Left lung (tissue), 10 donors: ENCODE results near the gene SLC9A1. TPM values are rescaled to one million over a fixed set of nuclear protein-coding genes. Genes with fewer than 3 reads are reported as not detected.
A peak's percentile ranks its signal among the peaks of the same experiment; 100 is the strongest.

Experiments used
- ATAC-seq: fragments of 200-7000 bp; cut with Tn5 transposase; one replicate; pipeline ENCODE4 v1.9.1; 2020; ENCODE audit warnings: moderate library complexity
- DNase-seq, 4 donors: peaks; one replicate each; pipeline ENCODE4 v3.0.0-alpha.2; 2013 to 2020
- H3K27ac ChIP-seq, 2 donors: fragments of 200-600 bp; sonication (generic) in 1 of 2; one replicate each; pipeline versions ENCODE4 v1.5.0 to v1.8.0; 2020 to 2021
- H3K27me3 ChIP-seq, 2 donors: fragments of 200-600 bp; sonication (generic) in 1 of 2; one replicate each; pipeline versions ENCODE4 v1.5.0 to v1.8.0; 2020 to 2021
- H3K36me3 ChIP-seq, 2 donors: fragments of 200-600 bp; sonication (generic) in 1 of 2; one replicate each; pipeline versions ENCODE4 v1.5.0 to v1.8.0; 2020 to 2021
- H3K4me1 ChIP-seq, 2 donors: fragments of 200-600 bp; one replicate each; pipeline ENCODE4 v1.8.0; 2021
- H3K4me3 ChIP-seq, 2 donors: fragments of 200-600 bp; sonication (generic) in 1 of 2; one replicate each; pipeline versions ENCODE4 v1.5.0 to v1.8.0; 2020 to 2021; ENCODE audit warnings: mild to moderate bottlenecking in 1 of 2
- H3K9me3 ChIP-seq, 2 donors: fragments of 200-600 bp; sonication (generic) in 1 of 2; one replicate each; pipeline versions ENCODE4 v1.5.0 to v1.8.0; 2020 to 2021
- CTCF ChIP-seq, 2 donors: fragments of 200-600 bp; sonication (generic) in 1 of 2; IDR thresholded peaks; one replicate each; pipeline versions ENCODE4 v1.5.0 to v1.8.0; 2021; ENCODE audit warnings: antibody characterized with exemption in 2 of 2
- intact Hi-C, 2 donors: fragments of 100-400 bp; cut with DNase I; formaldehyde crosslinking; loops; one replicate each; pipeline versions ENCODE4 v1.11.2 to v1.14.2; 2022
- polyA plus RNA-seq, 6 donors: library from polyadenylated mRNA; unstranded; fragments of 120-200 nt; gene quantifications; one replicate each; pipeline ENCODE4 v1.2.1, GENCODE V29; 2013; ENCODE audit not compliant: insufficient read length in 6 of 6
- total RNA-seq, 2 donors: library from RNA; stranded (reverse); fragmentation: NEBNext Ultra II Directional; extraction: Animal tissue kit (Norgen Biotek cat#: 25700); gene quantifications; one replicate each; pipeline ENCODE4 v1.2.1, GENCODE V29; 2021
- donor health status: DM: no; HTN: yes; CAD: no.
- donor health status: DM: no; HTN: no; CAD: no.

The SLC9A1 gene
- total and polyA plus RNA-seq, 8 donors: 16.0 to 63.8 (median 20.4) TPM

- Histone ChIP-seq H3K4me1 (peaks cover 0 to 4% of the 10 kb centered on the region in 2 donors), H3K4me3 (no peak overlapping the region), H3K27ac (no peak overlapping the region), H3K27me3 (no peaks in the 10 kb centered on the region), H3K9me3 (no peaks in the 10 kb centered on the region), H3K36me3 (no peaks in the 10 kb centered on the region)
- DNase-seq (no peak), ATAC-seq (no peak)
- intact Hi-C loops: no loop called here
- no peak for TF ChIP-seq CTCF (IDR thresholded peaks at IDR 0.05)
Observed at GRCh38 chr1:27166929-27167328, 12.0 kb upstream of the SLC9A1 start.

GRCh38 chr1:27166351-27166802, 11.5 kb upstream of the SLC9A1 start:
- intact Hi-C loops: no loop called here
- H3K36me3 ChIP-seq: no peaks in the 10 kb centered on the region
- no peaks in the 10 kb centered on the region for H3K9me3 ChIP-seq
- H3K27ac ChIP-seq: no peak overlapping the region
- ATAC-seq: no peak
- H3K4me1 ChIP-seq: peaks cover 0 to 10% of the 10 kb centered on the region in 2 donors
- DNase-seq: no peak
- H3K27me3 ChIP-seq: no peaks in the 10 kb centered on the region
- H3K4me3 ChIP-seq: no peak overlapping the region
- TF ChIP-seq CTCF (IDR thresholded peaks at IDR 0.05): no peak

GRCh38 chr1:27163093-27163492, 8.2 kb upstream of the SLC9A1 start:
- no peak for TF ChIP-seq CTCF (IDR thresholded peaks at IDR 0.05)
- H3K4me1 ChIP-seq: peaks cover 0 to 14% of the 10 kb centered on the region in 2 donors
- ATAC-seq (no peak), DNase-seq (no peak)
- H3K27ac ChIP-seq: no peak overlapping the region
- H3K36me3 ChIP-seq: no peaks in the 10 kb centered on the region
- no peak overlapping the region for H3K4me3 ChIP-seq
- no peaks in the 10 kb centered on the region for H3K27me3 ChIP-seq
- H3K9me3 ChIP-seq: no peaks in the 10 kb centered on the region
- intact Hi-C loops: no loop called here

- Histone ChIP-seq H3K4me3 (no peak overlapping the region), H3K36me3 (no peaks in the 10 kb centered on the region), H3K27me3 (no peaks in the 10 kb centered on the region), H3K9me3 (no peaks in the 10 kb centered on the region), H3K27ac (peak overlapping the region in 1 of 2 donors; percentile 67), H3K4me1 (peaks cover 0 to 14% of the 10 kb centered on the region in 2 donors)
- no peak for ATAC-seq
- no peak for TF ChIP-seq CTCF (IDR thresholded peaks at IDR 0.05)
- no peak for DNase-seq
- intact Hi-C loops: no loop called here
Observed at GRCh38 chr1:27162090-27162489, 7.2 kb upstream of the SLC9A1 start.

- DNase-seq (no peak), ATAC-seq (peak; percentile 45)
- Histone ChIP-seq H3K27ac (peak overlapping the region in 1 of 2 donors; percentile 67), H3K4me3 (no peak overlapping the region), H3K36me3 (no peaks in the 10 kb centered on the region), H3K4me1 (peaks cover 0 to 14% of the 10 kb centered on the region in 2 donors), H3K27me3 (no peaks in the 10 kb centered on the region), H3K9me3 (no peaks in the 10 kb centered on the region)
- intact Hi-C loops: no loop called here
- no peak for TF ChIP-seq CTCF (IDR thresholded peaks at IDR 0.05)
Observed at GRCh38 chr1:27161594-27161993, 6.7 kb upstream of the SLC9A1 start.
